Measurements from ENCODE around the gene BPIFB3. TPM values are rescaled to one million over a fixed set of nuclear protein-coding genes. Genes with fewer than 3 reads are reported as not detected.
"Not testable (repeated sequence)": the region's sequence is repeated elsewhere in the genome, so short reads cannot be mapped to it uniquely, and the experiment has no call there.

The BPIFB3 gene
- polyA plus RNA-seq, 4 donors = not detected

DNA sequence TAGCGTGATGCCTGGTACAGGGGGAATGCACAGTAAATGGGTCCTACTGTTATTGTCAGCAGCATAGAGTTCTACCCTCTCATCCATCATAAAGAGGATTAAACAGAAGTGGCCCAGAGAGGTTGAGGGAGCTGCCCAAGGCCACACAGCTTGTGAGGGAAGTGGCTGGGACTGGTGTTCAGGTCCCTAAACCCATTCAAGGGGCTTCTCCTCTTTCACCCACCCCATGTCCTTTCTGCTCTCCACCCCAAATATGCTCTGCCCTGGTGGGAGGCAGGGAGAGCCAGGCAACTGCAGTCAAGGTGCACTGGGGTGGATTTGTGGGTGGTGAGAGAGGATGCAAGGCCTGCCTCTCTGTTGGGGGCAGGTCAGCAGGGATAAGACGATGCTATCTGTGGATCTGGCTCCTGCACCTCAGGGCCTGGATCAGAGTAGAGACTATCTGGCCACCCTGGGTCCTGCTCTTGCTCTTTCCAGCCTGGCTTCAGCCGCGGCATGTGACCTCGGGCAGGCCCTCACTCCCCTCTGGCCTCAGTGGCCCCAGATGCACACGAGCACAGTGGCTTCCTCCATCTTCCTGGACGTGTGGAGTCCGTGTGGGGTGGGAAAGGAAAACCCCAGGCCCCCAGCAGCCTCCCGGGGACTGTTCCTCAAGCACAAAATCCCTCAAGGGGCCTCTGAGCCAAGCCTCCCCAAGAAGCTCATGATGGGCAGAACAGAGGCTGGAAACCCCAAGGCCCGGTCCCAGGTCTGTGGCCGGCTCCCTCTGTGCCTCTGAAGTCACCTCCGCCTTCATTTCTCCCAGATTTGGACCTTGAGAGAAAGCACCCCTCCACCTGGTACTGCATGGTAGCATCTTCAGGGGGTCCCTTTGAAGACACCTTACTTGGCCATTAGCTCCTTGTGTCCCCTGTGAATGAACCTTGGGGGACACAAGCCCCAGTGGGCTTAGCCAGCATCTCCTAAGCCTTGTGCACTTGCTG, 25.6 kb upstream of the BPIFB3 start:
- no peak for DNase-seq (ENCODE audit: low read depth in 4 of 4, low spot score in 3 of 4)

DNA sequence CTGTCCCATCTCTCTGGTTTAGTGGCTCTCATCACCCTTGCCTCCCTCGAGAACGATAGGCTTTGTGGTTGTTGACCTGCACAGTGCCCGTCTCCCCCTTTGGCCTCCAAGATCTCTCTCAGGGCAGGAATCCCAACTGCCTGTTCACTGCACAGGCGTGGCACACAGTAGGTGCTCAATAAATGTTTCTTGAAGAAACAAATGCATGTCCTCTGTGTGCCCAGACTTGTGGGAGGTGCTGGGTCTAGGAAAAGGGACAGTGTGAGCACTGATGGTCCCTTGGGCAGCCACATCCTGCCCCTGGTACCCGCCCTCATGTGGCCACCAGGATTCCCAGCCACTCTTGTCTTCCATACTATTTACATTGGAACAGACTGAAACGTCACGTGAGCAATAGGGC, 24.8 kb upstream of the BPIFB3 start:
- DNase-seq (ENCODE audit: low read depth in 4 of 4, low spot score in 3 of 4) = no peak

DNA sequence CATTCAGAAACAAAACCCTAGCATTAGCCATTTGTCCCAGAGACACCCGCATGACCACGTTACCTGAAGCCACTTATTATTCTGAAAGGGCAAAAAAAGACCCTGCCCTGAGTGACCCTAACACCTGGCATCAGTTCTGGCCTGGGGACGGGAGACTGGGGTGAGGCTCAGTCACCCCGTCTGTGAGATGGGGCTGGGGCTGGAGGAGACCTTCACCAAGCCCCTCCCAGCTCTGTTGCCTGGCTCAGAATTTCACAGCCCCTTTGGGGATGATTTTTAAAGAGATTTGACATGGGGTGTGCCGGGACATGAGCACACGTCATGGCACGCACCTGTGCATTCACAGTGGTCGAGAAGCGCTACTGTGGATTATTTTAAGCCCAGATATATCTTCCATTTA, 23.6 kb upstream of the BPIFB3 start:
- no peak for DNase-seq (ENCODE audit: low read depth in 4 of 4, low spot score in 3 of 4)

DNA sequence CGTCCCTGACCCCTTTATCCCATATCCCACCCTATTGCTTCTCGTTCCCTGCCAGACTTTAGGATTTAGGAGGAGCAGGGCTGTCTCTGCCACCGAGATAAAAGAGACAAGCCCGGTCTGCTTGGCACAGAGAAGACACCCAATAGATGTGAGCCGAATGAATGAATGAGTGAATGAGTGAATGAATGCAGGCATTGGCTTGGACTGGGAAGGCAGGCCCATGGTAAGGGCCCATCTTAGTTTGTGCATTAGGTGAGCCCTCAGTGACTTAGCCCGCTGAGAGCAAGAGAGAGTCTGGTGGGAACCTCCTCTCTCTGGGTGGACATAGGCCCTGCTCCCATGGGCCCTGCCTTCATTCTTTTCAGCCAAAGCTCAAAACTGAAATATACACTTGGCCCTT, 23.1 kb upstream of the BPIFB3 start:
- DNase-seq (ENCODE audit: low read depth in 4 of 4, low spot score in 3 of 4) = no peak

DNA sequence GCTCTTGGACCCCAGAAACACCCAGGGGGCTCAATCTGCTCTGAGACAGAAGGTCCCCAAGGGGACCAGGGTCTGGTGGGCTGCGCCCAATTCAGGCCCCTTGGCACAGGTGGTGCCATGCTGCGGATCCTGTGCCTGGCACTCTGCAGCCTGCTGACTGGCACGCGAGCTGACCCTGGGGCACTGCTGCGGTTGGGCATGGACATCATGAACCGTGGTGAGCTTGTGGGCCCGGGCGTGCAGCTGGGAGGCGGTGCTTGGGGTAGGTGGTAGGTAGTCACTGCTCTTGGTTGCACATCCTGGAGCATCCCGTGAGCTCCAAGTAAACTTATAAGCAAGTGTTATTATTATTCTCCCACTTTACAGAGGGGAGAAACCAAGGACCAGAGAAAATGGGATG, 22.2 kb upstream of the BPIFB3 start, which contains the start of gene BPIFB6:
Gene BPIFB6, plus strand, starts transcription at position 118 of the 400 bp plus-strand sequence. Its CDS starts 0 bp downstream, at position 118.
- DNase-seq (ENCODE audit: low read depth in 4 of 4, low spot score in 3 of 4) = no peak

DNA sequence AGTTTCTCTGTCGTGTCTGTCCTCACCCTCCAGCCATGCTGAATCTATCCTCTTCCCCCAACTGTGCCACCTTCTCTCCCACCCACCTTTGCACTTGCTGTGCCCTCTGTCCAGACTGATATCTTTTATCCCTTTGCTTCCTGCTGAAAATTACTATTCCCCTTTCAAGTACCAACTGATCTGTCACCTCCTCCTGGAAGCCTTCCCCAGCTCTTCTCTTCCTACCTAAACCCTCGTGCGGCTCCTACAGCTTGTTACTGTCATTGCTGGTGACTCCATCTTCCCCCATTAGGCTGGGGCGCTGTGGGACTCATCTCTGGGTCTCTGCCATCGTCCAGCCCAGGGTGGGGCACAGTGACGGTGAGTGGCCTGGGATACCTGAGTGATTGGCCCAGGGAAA, 21.1 kb upstream of the BPIFB3 start:
- no peak for DNase-seq (ENCODE audit: low read depth in 4 of 4, low spot score in 3 of 4)

DNA sequence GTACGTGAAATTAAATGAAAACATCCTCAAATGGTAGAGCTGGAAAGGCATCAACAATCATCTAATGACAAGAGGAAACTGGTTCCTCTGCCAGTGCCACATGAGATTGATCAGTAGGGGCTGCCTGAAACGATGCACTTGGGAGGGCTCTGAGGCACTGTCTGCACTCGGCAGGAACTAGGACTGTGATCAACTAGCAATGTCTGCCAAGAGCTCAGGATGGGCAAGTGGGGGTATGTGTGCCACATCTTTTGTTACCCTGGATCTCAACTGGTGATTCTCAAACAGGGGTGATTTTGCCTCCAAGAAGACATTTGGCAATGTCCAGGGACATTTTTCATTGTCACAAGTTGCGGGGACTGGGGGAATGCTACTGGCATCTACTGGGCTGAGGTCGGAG, 20.3 kb upstream of the BPIFB3 start:
- no peak for DNase-seq (ENCODE audit: low read depth in 4 of 4, low spot score in 3 of 4)

DNA sequence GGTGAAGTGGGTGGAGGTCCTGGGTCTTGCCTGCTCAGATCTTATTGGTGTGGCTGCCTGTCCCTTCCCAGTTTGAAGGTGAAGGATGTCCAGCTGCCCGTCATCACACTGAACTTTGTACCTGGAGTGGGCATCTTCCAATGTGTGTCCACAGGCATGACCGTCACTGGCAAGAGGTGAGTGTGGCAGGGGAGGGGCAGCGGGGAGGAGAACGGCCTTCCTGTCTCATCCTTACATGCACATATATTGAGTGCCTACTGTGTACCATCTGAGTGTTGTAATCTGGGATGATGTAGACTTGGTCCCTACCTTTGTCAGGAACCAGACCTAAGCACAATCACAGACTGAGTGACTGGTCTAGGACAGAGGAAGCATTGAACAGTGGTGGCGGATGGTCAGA, 19.6 kb upstream of the BPIFB3 start:
- no peak for DNase-seq (ENCODE audit: low read depth in 4 of 4, low spot score in 3 of 4)

DNA sequence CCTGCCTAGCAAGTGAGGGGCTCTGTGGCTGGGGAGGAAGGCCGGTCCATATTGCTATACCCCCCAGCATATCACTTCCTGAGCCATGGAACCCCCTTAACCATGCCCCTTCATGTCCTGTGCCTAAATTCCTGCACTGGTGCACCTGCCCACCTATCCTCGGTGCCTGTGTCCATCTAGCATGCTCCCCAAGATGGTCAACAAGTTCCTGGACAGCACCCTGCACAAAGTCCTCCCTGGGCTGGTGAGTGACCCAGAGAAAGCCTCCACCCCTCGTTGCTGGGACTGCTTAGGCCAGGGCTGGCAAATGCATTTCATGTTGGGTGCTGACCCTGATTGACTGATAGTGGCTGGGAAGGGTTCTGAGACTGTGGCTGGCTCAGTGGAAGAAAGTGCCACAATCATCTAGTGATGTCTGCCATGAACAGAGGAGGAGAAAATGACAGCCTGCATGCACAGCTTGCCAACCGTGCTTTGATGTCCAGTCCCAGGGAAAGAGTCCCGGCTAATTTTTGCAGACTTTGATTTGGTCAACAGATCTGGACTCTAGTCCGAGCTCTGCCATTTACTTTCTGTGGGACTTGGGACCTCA, 18.7 kb upstream of the BPIFB3 start:
- DNase-seq (ENCODE audit: low read depth in 4 of 4, low spot score in 3 of 4) = no peak

DNA sequence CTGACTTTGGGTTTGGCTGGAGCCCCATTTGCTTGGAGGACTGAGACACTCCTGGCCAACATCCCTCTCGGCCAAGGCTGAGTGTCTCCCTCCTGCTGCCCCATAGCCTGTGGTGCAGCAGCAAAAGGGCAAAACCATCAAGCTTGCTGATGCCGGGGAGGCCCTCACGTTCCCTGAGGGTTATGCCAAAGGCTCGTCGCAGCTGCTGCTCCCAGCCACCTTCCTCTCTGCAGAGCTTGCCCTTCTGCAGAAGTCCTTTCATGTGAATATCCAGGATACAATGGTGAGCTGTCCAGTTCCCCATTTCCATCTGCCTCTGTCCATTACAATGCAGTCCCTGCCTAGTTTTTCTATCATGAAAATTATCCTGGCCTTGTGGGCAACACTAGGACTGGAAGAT, 16.2 kb upstream of the BPIFB3 start:
- no peak for DNase-seq (ENCODE audit: low read depth in 4 of 4, low spot score in 3 of 4)

DNA sequence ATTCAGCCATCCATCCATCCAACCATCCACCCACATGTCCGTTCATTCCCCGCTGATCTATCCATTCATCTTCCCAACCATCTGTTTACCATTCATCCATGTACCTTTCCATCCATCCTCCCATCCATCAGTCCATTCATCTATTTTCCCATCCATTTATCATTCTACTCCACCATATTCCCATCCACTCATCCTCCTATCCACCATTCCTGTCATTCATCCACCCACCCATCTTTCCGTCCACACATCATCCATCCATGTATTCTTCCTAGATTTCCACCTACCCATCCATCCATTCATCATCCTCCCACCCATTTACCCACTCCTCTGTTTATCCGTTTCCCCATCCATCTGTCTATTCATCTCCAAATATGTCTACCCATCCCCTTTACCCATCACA, 15.5 kb upstream of the BPIFB3 start:
- DNase-seq (ENCODE audit: low read depth in 4 of 4, low spot score in 3 of 4) = no peak

DNA sequence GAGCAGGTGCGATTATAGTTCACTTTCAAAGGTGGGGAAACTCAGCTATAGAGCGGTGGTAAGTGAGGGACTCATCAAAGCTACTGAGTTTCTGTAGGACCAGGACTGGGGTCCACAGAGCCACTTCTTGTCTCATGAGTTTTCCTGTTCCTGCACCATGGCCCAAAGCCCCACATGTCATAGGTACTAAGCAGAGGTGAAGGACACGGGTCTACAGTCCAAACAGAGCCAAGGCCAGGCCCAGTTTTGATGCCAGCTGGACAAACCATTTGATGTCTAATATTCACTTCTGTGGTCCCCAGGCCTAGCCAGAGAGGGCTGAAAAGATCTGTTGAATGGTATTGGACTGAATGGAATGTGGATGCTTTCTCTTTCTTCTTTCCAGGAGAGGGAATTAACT, 11.3 kb upstream of the BPIFB3 start:
- DNase-seq (ENCODE audit: low read depth in 4 of 4, low spot score in 3 of 4) = no peak

DNA sequence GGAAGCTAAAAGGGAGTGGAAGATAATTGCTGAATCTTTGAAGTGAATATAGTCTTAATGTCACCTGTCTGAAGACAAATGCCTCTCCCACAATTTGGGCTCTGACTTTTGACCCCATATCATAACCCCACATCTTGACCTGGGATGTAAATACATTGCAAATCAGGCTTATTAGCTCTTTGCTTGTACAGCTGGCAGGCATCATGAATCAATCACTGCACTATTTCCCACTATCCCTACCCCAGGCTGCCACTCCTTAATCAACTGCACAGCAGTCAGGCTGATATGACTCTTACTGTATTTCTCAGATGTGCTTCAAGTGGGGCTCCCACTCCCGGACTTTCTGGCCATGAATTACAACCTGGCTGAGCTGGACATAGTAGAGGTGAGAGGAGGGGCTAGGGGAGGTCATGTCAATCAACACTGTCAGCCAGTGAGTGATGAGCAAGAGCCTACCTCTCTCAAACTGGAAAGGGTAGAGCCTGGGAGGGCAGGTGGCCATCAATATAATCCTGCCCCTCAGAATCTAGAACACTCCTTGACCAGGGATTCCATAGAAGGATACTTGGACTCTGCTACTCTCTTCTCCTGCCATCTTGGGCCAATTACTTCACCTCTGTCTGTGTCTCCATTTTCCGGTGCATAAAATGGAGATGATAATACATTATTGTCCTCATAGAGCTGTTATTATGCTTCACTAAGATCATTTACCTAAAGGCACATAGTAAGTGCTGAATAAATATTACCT, 10.5 kb upstream of the BPIFB3 start:
- DNase-seq (ENCODE audit: low read depth in 4 of 4, low spot score in 3 of 4) = no peak

DNA sequence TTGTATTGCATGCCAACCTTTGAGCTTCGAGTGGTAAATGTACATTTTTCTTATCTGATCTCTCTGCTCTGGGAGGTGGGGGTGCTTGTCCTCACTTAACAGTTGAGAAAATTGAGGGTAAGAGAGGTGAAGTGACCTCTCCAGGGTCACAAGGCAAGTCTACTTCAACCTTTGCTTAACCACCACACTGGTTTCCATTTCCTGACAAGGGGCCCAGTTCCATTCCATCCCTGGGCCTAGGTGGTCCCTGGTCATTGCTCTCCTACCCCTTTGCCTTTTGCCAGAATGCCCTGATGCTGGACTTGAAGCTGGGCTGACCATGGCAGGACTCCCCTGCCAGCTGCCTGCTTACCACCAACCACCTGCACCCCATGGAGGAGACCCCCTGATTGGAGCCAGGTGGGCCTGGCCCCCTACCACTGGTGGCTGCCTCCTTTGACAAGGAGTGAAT, 9.9 kb upstream of the BPIFB3 start:
- no peak for DNase-seq (ENCODE audit: low read depth in 4 of 4, low spot score in 3 of 4)

DNA sequence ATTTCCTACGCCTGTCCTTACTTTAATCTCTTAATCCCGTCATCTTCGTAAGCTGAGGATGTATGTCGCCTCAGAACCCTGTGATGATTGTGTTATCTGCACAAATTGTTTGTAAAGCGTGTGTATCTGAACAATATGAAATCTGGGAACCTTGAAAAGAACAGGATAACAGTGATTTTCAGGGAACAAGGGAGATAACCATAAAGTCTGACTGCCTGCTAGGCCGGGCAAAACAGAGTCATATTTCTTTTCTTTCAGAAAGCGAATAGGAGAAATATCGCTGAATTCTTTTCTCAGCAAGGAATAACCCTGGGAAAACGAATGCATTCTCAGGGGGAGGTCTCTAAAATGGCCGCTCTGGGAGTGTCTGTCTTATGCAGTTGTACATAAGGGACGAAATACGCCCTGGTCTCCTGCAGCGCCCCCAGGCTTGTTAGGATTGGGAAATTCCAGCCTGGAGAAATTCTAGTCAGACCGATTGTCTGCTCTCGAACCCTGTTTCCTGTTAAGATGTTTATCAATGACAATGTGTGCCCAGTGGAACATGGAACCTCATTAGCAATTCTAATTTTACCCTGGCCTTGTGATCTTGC, 8.5 kb upstream of the BPIFB3 start:
- DNase-seq (ENCODE audit: low read depth in 4 of 4, low spot score in 3 of 4) = not testable (repeated sequence)

DNA sequence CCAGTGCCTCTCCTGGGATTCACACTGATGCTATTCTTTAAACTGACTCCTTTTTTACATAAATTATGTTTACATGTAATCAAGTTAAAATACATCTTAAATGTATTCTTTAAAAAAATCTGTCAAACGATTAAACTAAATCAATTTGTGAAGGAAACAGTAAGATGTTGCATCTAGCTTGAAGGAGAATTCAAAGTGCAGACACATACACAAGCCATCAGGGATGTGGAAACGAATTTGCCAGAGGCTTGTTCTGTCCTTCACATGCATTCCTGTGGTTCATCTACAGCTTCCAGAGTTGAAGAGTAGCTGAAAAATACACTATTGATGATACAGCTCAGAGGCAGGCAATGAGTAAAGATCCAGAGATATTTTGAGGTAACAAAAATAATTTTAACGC, 7.3 kb upstream of the BPIFB3 start:
- DNase-seq (ENCODE audit: low read depth in 4 of 4, low spot score in 3 of 4) = no peak

DNA sequence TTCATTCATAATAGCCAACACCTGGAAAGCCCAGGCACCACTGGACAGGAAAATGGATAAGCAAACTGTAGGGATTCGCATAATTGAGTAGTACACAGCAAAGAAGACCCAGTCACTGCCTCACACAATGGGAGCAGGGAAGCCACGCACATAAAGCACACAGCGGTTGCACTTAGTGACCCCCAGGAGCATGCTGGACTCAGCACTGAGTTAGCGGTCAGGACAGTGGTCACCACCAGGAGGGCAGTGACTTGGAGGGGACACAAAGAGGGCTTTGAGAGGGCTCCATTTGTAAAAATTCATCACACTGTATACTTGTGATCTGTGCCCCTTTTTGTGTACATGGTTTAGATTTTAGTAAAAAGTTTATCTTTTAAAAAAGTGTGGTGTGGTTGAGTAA, 2.4 kb upstream of the BPIFB3 start:
- no peak for DNase-seq (ENCODE audit: low read depth in 4 of 4, low spot score in 3 of 4)

DNA sequence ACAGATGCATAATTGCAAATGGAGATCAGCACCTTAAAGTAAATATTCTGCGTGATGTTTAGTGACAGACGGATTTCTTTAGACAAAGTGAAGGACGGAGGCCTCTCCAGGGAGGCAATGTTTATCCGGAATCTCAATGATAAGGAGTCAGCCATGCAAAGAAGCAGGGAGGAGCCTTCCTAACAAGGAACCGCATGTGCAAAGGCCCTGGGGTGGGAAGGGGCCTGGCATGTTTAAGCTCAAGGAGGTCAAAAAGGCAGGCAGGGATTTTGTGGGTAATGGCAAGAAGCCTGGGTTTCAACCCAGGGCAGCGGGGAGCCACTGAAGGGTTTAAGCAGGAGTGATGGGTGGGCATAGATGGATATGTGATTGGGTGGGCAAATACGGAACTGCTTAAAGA, 678 bp downstream of the BPIFB3 start:
- DNase-seq (ENCODE audit: low read depth in 4 of 4, low spot score in 3 of 4) = no peak

DNA sequence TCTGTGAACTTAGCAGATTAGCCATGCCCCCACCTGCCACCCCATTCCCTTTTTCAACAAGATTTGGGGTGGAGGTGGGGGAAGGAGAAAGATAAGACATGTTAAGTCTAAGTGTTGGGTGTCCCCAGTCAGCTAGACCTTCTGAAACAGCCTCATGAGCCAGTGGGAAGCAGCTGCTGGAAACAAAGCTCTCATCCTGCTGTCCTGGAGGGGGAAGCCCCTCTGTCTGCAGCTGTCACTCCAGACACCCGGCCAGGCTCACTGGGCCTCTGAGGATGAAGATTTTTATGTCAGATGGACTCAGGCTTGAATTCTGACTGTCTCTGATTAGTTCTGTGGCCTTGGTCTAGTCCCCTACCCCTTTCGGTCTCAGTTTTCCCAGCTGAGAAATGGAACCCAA, 1.1 kb downstream of the BPIFB3 start:
- DNase-seq (ENCODE audit: low read depth in 4 of 4, low spot score in 3 of 4) = no peak

DNA sequence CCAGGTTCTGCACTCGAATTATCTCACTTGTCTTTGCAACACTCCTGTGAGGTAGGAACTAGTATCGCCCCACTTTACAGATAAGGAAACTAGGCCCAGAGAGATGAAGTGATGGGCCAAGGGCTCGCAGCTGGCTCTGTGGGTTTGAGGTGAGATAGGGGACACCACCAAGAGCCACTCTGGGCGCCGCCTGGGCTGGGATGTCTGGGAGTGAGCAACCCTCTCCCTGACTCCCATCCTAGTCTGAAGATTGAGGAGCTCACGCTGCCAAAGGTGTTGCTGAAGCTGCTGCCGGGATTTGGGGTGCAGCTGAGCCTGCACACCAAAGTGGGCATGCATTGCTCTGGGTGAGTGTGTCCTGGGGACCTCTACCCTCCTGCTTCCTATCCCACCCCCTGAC, 5.4 kb downstream of the BPIFB3 start:
- DNase-seq (ENCODE audit: low read depth in 4 of 4, low spot score in 3 of 4) = no peak

Measured in right renal pelvis (tissue), 4 donors.